HCT116 (cell line): ENCODE results near the gene HAPLN3. TPM values are rescaled to one million over a fixed set of nuclear protein-coding genes. Genes with fewer than 3 reads are reported as not detected.

Experiments used
- ATAC-seq: fragments of 200-7000 bp; cut with Tn5 transposase; 2 replicates; pipeline ENCODE4 v1.9.1; 2020; ENCODE audit warnings: mild to moderate bottlenecking, moderate library complexity
- BruUV-seq: library from RNA; stranded (reverse); fragments of 400-500 nt; replicated peaks from 2 replicates; lab custom pipeline; 2021; lab: Mats Ljungman, UMichigan
- CTCF ChIA-PET: fragments of 300-600 bp; sonication (Branson Sonifier 250); formaldehyde crosslinking; loops from one replicate; lab custom pipeline; 2021; ENCODE audit warnings: antibody characterized with exemption; lab: Charles Lee
- POLR2A ChIA-PET: fragments of 300-600, 350-600 bp; sonication (Branson Sonifier 250); formaldehyde crosslinking; loops from one replicate; lab custom pipeline; 2021; ENCODE audit warnings: antibody characterized with exemption; lab: Charles Lee
- RAD21 ChIA-PET, 2 experiments: fragments of 300-600 bp; sonication (Branson Sonifier 250); formaldehyde crosslinking; loops; one replicate each; lab custom pipeline; 2023; ENCODE audit warnings: low total read pairs in 2 of 2; ENCODE audit not compliant: uncharacterized antibody in 2 of 2, unreplicated experiment in 2 of 2, low non-redundant PET in 1 of 2; lab: Charles Lee
- DNase-seq: peaks from one replicate; pipeline ENCODE4 v3.0.0-alpha.2; 2010; ENCODE audit warnings: low read depth, low spot score
- H2AFZ ChIP-seq: fragments of 200-600 bp; shearing (Covaris generic), sonication (generic); 2 replicates; pipeline ENCODE4 v1.6.1; 2017; ENCODE audit warnings: low read depth, mixed run types, mixed read lengths, antibody characterized with exemption, low read length; ENCODE audit not compliant: poor library complexity, severe bottlenecking
- H3K27ac ChIP-seq: 2 replicates; pipeline ENCODE4 v1.5.1; 2012; ENCODE audit warnings: low read depth, low read length
- H3K27me3 ChIP-seq: fragments of 200-600 bp; sonication (generic); 2 replicates; pipeline ENCODE4 v1.6.1; 2016; ENCODE audit warnings: mixed run types, low read length, mixed read lengths; ENCODE audit not compliant: insufficient read depth
- H3K36me3 ChIP-seq, 2 experiments: fragments of 200-500 bp in 1 of 2; fragments of 200-600 bp in 1 of 2; sonication (Bioruptor generic) in 1 of 2; sonication (generic) in 1 of 2; 2 replicates each; pipeline versions ENCODE4 v1.5.1 to v1.6.1; 2014 to 2016; ENCODE audit warnings: low read length in 2 of 2, inconsistent platforms in 1 of 2, mixed read lengths in 1 of 2, mixed run types in 1 of 2; ENCODE audit not compliant: insufficient read depth in 2 of 2, control insufficient read depth in 1 of 2
- H3K4me1 ChIP-seq, 2 experiments: fragments of 200-600 bp in 1 of 2; sonication (generic) in 1 of 2; 2 replicates each; pipeline versions ENCODE4 v1.5.1 to v1.6.1; 2012 to 2017; ENCODE audit warnings: low read length in 2 of 2, inconsistent platforms in 1 of 2, mild to moderate bottlenecking in 1 of 2, mixed read lengths in 1 of 2, mixed run types in 1 of 2, moderate library complexity in 1 of 2; ENCODE audit not compliant: insufficient read depth in 2 of 2, control insufficient read depth in 1 of 2
- H3K4me2 ChIP-seq: fragments of 200-600 bp; sonication (generic); 2 replicates; pipeline ENCODE4 v1.6.1; 2017; ENCODE audit warnings: mixed run types, low read length, mixed read lengths
- H3K4me3 ChIP-seq, 2 experiments: fragments of 200-600 bp in 1 of 2; sonication (generic) in 1 of 2; replicated peaks in 1 of 2; 2 replicates each; pipeline ENCODE4 v1.5.1; 2011 to 2016; ENCODE audit warnings: low read length in 2 of 2, control low read depth in 1 of 2, low read depth in 1 of 2, mild to moderate bottlenecking in 1 of 2, mixed read lengths in 1 of 2, mixed run types in 1 of 2
- H3K79me2 ChIP-seq: fragments of 200-600 bp; sonication (generic); 2 replicates; pipeline ENCODE4 v1.6.1; 2017; ENCODE audit warnings: mild to moderate bottlenecking, mixed run types, low read length, moderate library complexity, mixed read lengths; ENCODE audit not compliant: insufficient read depth
- H3K9ac ChIP-seq: fragments of 200-600 bp; sonication (generic); 2 replicates; pipeline ENCODE4 v1.6.1; 2016; ENCODE audit warnings: low read length, mixed read lengths
- H3K9me2 ChIP-seq: fragments of 200-600 bp; sonication (generic), shearing (Covaris generic); 2 replicates; pipeline ENCODE4 v1.6.1; 2017; ENCODE audit warnings: mixed run types, mild to moderate bottlenecking, moderate library complexity; ENCODE audit not compliant: insufficient read depth
- H3K9me3 ChIP-seq, 2 experiments: fragments of 200-500 bp in 1 of 2; fragments of 200-600 bp in 1 of 2; sonication (Bioruptor generic) in 1 of 2; sonication (generic) in 1 of 2; 2 replicates each; pipeline ENCODE4 v1.6.1; 2014 to 2017; ENCODE audit warnings: low read length in 2 of 2, mixed read lengths in 2 of 2, inconsistent platforms in 1 of 2, low read depth in 1 of 2, mild to moderate bottlenecking in 1 of 2, mixed run types in 1 of 2, moderate library complexity in 1 of 2; ENCODE audit not compliant: control insufficient read depth in 1 of 2, insufficient read depth in 1 of 2
- H4K20me1 ChIP-seq: fragments of 200-600 bp; sonication (generic), shearing (Covaris generic); 2 replicates; pipeline ENCODE4 v1.6.1; 2017; ENCODE audit warnings: mixed run types, mild to moderate bottlenecking, moderate library complexity; ENCODE audit not compliant: insufficient read depth
- RAD21 ChIP-seq: IDR thresholded peaks from 2 replicates; pipeline ENCODE4 v1.6.1; 2012; ENCODE audit warnings: low read depth, mild to moderate bottlenecking
- REST ChIP-seq: IDR thresholded peaks from 2 replicates; pipeline ENCODE4 v1.6.1; 2012; ENCODE audit warnings: low read depth
- SP1 ChIP-seq: IDR thresholded peaks from 2 replicates; pipeline ENCODE4 v1.6.1; 2012; ENCODE audit warnings: low read depth
- TCF7L2 ChIP-seq: IDR thresholded peaks from 2 replicates; pipeline ENCODE4 v1.7.0; 2011; ENCODE audit warnings: borderline replicate concordance, inconsistent platforms; ENCODE audit not compliant: insufficient read depth, insufficient read length; ENCODE audit errors: extremely low read depth
- ZNF274 ChIP-seq: fragments of 200-500 bp; sonication (Bioruptor generic); IDR thresholded peaks from 2 replicates; pipeline ENCODE4 v1.6.1; 2014; ENCODE audit warnings: mild to moderate bottlenecking, low read depth, low read length, inconsistent platforms
- intact Hi-C: fragments of 100-400 bp; cut with micrococcal nuclease; formaldehyde crosslinking; loops from 2 replicates; pipeline ENCODE4 v1.10.0; 2022
- total RNA-seq: library from RNA; stranded (reverse); gene quantifications from one replicate; pipeline ENCODE4 v1.2.1, GENCODE V29; 2021; ENCODE audit not compliant: unreplicated experiment

The HAPLN3 gene
- total RNA-seq, 1 experiment from 2014 or later, result 10.9 TPM

DNA sequence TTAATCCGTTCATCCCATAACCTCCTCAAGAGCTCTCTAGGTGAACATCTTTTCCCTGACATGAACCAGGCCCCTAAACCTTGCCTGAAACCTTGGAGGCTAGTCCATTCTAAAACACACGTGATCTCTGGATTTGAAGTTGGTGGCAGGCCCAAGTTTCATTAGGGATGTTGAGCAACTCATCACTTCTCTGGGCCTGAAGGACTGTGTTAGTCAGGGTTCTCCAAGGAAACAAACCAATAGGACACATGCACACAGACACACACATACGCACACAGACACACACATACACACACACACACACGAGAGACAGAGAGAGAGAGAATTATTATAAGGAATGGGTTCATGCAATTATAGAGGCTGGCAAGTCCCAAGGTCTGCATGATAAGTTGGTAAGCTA, 60.2 kb downstream of the HAPLN3 start:
- Histone ChIP-seq H3K79me2 (no peaks in the 10 kb centered on the region), H3K9me3 (no peaks in the 10 kb centered on the region), H3K36me3 (no peaks in the 10 kb centered on the region)
- no peak for DNase-seq
- CTCF ChIA-PET, result interaction anchor here (0.8 to 4.2 kb wide), 5 partner anchors 31 to 361 kb away, joined by 3 to 82 read pairs (median 3); no protein-coding TSS in a partner anchor
- TF ChIP-seq SP1 (no peak), ZNF274 (no peak), RAD21 (no peak), TCF7L2 (no peak), REST (no peak)
- TF ChIP-seq, all 23 proteins: peak for 0
- H3K4me1 ChIP-seq, result peaks cover 0 to 3% of the 10 kb centered on the region in 2 experiments; a peak in 1 of 4 replicates
- no TSS peak for BruUV-seq
- no peaks in the 10 kb centered on the region for H3K9me2 ChIP-seq
- no peak overlapping the region for H3K4me3 ChIP-seq
- ChIA-PET RAD21 (interaction anchor here (0.6 to 3.2 kb wide), 4 partner anchors 155 to 196 kb away, joined by 3 to 13 read pairs (median 6); partner anchors contain the start of gene ISG20 (in 1 of the 2)), POLR2A (no interaction called here)
- intact Hi-C loops, result loop anchor here (10.0 kb wide), 1 partner anchor 590 kb away; no protein-coding TSS in a partner anchor
- H3K27me3 ChIP-seq, result no peaks in the 10 kb centered on the region
- no peak overlapping the region for H3K4me2 ChIP-seq
- H2AFZ ChIP-seq, result no peak overlapping the region
- H4K20me1 ChIP-seq, result no peaks in the 10 kb centered on the region
- no peak for ATAC-seq
- H3K9ac ChIP-seq, result no peak overlapping the region
- H3K27ac ChIP-seq, result no peak overlapping the region
